Activated CD4-positive, alpha-beta T cell treated with anti-CD3 and anti-CD28 coated beads, Interleukin-2, amount 50 U/mL, for 48 hours (primary cell): ENCODE data around the gene AQP12A.
A peak's percentile ranks its signal among the peaks of the same experiment; 100 is the strongest.
"Not testable (repeated sequence)": the region's sequence is repeated elsewhere in the genome, so short reads cannot be mapped to it uniquely, and the experiment has no call there.

Experiments
- DNase-seq, 2 experiments: peaks; one replicate each; pipeline ENCODE4 v3.0.0-alpha.2; 2020

Gene AQP12A

GRCh38 chr2:240689975-240690374, 1.7 kb upstream of the AQP12A start:
- no peak for DNase-seq

- not testable (repeated sequence) for DNase-seq
Measured at GRCh38 chr2:240690421-240691074, 1.1 kb upstream of the AQP12A start.

- DNase-seq, result not testable (repeated sequence)
Measured at GRCh38 chr2:240691075-240691427, 615 bp upstream of the AQP12A start.

- DNase-seq, result not testable (repeated sequence)
Measured at GRCh38 chr2:240692583-240693561, 1.2 kb downstream of the AQP12A start.

GRCh38 chr2:240694304-240694703, 2.6 kb downstream of the AQP12A start:
- not testable (repeated sequence) for DNase-seq

- not testable (repeated sequence) for DNase-seq
Measured at GRCh38 chr2:240695593-240695992, 3.9 kb downstream of the AQP12A start.

GRCh38 chr2:240696469-240696868, 4.8 kb downstream of the AQP12A start:
- DNase-seq, result not testable (repeated sequence)

- DNase-seq, result not testable (repeated sequence)
Measured at GRCh38 chr2:240698852-240699561, 7.3 kb downstream of the AQP12A start.

GRCh38 chr2:240699835-240700234, 8.2 kb downstream of the AQP12A start:
- DNase-seq, result not testable (repeated sequence)

GRCh38 chr2:240700616-240701015, 8.9 kb downstream of the AQP12A start:
- not testable (repeated sequence) for DNase-seq

GRCh38 chr2:240701091-240701735, 9.5 kb downstream of the AQP12A start:
- no peak for DNase-seq

GRCh38 chr2:240701736-240702639, 10.3 kb downstream of the AQP12A start:
- DNase-seq, result no peak

- DNase-seq, result no peak
Measured at GRCh38 chr2:240702640-240703011, 11.0 kb downstream of the AQP12A start.

- no peak for DNase-seq
Measured at GRCh38 chr2:240703417-240704341, 12.0 kb downstream of the AQP12A start.

- DNase-seq, result peak; percentile 30 to 40
Measured at GRCh38 chr2:240704651-240705050, 13.0 kb downstream of the AQP12A start.

GRCh38 chr2:240705204-240705791, 13.6 kb downstream of the AQP12A start:
- DNase-seq, result peak in 1 of 2 experiments; percentile 19

GRCh38 chr2:240707043-240707756, 15.5 kb downstream of the AQP12A start:
- no peak for DNase-seq

- no peak for DNase-seq
Measured at GRCh38 chr2:240707821-240708220, 16.2 kb downstream of the AQP12A start.

- no peak for DNase-seq
Measured at GRCh38 chr2:240708457-240708856, 16.8 kb downstream of the AQP12A start.
